WERI-Rb-1 (cell line): ENCODE results near the gene TSPAN16.
A peak's percentile ranks its signal among the peaks of the same experiment; 100 is the strongest.

ENCODE experiments used
- DNase-seq: peaks from one replicate; pipeline ENCODE4 v3.0.0-alpha.2; 2020
- H3K27ac ChIP-seq: fragments of 250-450 bp; sonication (Bioruptor Pico); 2 replicates; pipeline ENCODE4 v1.5.1; 2020; ENCODE audit warnings: mild to moderate bottlenecking, moderate library complexity
- H3K27me3 ChIP-seq: fragments of 250-450 bp; sonication (Bioruptor Pico); 2 replicates; pipeline ENCODE4 v1.5.1; 2021; ENCODE audit warnings: mild to moderate bottlenecking, low read depth, moderate library complexity; ENCODE audit not compliant: insufficient read depth, severe bottlenecking
- H3K36me3 ChIP-seq: fragments of 250-450 bp; sonication (Bioruptor Pico); 2 replicates; pipeline ENCODE4 v1.5.1; 2020; ENCODE audit warnings: mild to moderate bottlenecking, moderate library complexity
- H3K4me3 ChIP-seq: 2 replicates; pipeline ENCODE4 v1.5.1; 2011; ENCODE audit warnings: low read depth, mild to moderate bottlenecking, control low read depth, low read length
- H3K9me3 ChIP-seq: fragments of 250-450 bp; sonication (Bioruptor Pico); 2 replicates; pipeline ENCODE4 v1.5.1; 2021; ENCODE audit warnings: mild to moderate bottlenecking, moderate library complexity; ENCODE audit not compliant: severe bottlenecking
- TF ChIP-seq, protein P1 (sequence below): IDR thresholded peaks from 2 replicates; pipeline ENCODE4 v1.5.1; 2011; ENCODE audit warnings: low read depth, mild to moderate bottlenecking, control low read depth, inconsistent platforms, low read length

Gene TSPAN16

DNA sequence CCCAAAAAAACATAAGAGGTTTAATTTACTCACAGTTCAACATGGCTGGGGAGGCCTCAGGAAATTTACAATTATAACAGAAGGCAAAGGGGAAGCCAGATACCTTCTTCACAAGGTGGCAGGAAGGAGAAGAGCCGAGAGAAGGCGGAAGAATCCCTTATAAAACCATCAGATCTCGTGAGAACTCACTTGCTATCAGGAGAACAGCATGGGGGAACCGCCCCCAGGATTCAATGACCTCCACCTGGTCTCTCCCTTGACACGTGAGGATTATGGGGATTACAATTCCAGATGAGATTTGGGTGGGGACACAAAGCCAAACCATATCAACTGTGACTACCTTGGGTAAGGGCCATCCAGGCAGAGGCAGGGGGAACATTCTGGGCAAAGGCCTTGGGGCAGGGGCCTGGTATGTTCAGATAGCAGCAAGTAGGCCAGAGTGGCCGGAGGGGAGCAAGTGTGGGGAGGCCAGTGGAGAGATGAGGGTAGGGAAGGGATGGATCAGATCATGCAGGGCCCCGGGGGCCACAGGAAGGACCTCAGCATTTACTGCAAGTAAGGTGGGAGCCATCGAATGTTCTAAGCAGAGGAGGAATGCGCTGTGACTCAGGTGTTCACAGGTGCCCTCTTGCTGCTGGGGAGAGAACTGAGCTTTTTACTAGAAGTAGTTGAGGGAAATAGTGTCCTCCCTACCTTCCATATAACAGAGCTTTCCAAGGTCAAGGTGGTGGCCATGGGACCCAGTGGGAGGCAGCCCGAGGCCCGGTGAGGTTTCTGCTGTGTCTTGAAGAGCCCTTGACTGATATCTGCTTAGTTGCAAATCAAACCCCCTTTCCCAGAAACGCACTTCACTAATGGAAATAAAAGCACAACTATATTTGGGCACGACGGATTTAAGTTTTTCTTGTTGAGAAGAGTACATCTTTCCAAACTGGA is 25.5 kb downstream of the TSPAN16 start:
- H3K27ac ChIP-seq, result peak overlapping the region; percentile 43
- peak; percentile 78 for DNase-seq
- no peaks in the 10 kb centered on the region for H3K9me3 ChIP-seq
- H3K4me3 ChIP-seq, result no peak overlapping the region
- TF ChIP-seq, protein P1, sequence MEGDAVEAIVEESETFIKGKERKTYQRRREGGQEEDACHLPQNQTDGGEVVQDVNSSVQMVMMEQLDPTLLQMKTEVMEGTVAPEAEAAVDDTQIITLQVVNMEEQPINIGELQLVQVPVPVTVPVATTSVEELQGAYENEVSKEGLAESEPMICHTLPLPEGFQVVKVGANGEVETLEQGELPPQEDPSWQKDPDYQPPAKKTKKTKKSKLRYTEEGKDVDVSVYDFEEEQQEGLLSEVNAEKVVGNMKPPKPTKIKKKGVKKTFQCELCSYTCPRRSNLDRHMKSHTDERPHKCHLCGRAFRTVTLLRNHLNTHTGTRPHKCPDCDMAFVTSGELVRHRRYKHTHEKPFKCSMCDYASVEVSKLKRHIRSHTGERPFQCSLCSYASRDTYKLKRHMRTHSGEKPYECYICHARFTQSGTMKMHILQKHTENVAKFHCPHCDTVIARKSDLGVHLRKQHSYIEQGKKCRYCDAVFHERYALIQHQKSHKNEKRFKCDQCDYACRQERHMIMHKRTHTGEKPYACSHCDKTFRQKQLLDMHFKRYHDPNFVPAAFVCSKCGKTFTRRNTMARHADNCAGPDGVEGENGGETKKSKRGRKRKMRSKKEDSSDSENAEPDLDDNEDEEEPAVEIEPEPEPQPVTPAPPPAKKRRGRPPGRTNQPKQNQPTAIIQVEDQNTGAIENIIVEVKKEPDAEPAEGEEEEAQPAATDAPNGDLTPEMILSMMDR, result peak; percentile 40; the same call in 1 of the 2 replicates
- H3K27me3 ChIP-seq, result no peaks in the 10 kb centered on the region
- peaks cover 7% of the 10 kb centered on the region; the same call in 1 of the 2 replicates for H3K36me3 ChIP-seq

DNA sequence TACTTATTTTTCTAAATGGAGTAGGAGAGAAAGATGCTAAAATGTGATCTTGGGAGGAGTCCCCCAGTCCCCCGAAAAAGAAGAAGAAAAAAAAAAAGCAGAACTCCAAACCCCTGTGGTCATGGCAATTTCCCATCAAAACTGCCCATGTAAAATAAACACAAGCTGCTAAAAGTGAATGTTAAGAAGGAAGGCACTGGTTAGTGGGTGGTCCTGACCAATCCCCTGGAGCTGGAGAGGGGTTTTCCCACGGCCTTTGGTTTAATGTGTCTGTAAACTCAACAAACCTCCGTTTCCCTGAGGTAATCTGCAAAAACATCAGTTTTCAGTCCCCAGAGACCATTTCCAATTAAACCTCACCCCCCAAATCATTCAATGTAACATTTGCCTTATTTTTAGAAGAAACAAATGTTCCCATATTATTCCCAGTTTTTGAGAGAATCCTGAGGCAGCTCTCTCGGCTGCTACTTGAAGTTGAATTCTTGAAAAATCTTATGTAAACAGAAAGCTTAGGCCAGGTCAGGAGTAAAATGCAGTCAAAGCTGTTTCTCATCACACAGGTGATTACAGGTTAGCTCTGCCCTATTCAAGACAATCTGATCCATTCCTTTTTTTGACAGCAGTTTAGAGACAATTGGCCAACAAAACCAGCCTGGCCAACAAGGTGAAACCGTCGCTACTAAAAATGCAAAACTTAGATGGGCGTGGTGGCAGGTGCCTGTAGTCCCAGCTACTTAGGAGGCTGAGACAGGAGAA is 26.5 kb downstream of the TSPAN16 start:
- Histone ChIP-seq H3K27me3 (no peaks in the 10 kb centered on the region), H3K27ac (no peak overlapping the region), H3K9me3 (no peaks in the 10 kb centered on the region), H3K36me3 (peaks cover 14% of the 10 kb centered on the region; the same call in 1 of the 2 replicates), H3K4me3 (no peak overlapping the region)
- TF ChIP-seq, protein P1, result no peak
- DNase-seq, result no peak

DNA sequence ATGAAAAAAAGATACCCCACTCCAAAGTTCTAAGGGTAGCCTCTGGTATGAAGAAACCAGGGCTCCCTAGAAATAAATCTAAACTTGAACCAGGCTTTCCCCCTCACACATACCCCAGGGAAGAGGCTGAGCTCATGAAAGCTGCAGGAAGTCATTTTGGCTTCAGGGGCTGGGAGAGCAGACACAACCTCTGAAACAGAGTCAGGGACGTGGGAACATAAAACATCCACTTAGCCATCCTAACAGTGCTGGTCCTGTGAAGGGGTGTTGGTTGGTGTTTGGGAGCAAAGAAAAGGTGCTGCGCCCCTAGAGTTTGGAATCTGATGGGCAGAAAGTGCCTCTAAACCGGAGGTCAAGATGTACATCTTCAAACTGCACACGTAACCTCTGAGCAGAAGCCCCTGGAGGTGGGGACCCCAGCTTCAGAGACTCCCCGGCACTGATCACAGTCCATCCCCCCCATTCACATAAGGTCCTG is 27.7 kb downstream of the TSPAN16 start:
- Histone ChIP-seq H3K36me3 (peaks cover 21% of the 10 kb centered on the region; the same call in 1 of the 2 replicates), H3K27ac (no peak overlapping the region), H3K9me3 (no peaks in the 10 kb centered on the region), H3K27me3 (no peaks in the 10 kb centered on the region), H3K4me3 (no peak overlapping the region)
- no peak for DNase-seq
- TF ChIP-seq, protein P1, result no peak

DNA sequence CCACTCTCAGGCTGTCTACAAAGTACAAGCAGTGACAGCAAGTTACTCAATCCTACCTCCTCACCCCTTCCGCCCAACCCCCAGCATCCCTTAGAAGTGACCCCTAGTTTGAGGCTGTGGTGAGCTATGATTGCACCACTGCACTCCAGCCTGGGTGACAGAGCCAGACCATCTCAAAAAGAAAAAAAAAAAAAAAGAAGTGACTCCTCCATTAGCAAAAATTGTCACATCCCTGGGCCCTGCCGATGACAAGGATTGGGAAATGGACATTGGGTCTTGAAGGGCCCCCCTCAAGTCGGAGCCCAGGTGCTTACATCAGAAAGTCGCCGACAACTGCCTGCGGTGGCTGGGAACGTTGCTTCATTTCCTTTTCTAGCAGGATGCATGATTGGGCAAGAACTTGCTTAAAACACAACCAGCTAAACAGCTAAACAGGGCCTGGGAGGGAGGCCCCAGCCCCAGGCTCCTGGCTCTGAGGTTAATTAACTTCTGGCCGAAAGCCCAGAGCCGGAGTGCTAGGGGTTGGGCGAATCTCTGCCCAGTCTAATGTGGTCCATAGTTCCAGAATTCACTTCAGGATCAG is 28.2 kb downstream of the TSPAN16 start:
- H3K9me3 ChIP-seq, result no peaks in the 10 kb centered on the region
- H3K4me3 ChIP-seq, result no peak overlapping the region
- no peaks in the 10 kb centered on the region for H3K27me3 ChIP-seq
- no peak overlapping the region for H3K27ac ChIP-seq
- no peak for DNase-seq
- peaks cover 22% of the 10 kb centered on the region; the same call in 1 of the 2 replicates for H3K36me3 ChIP-seq
- TF ChIP-seq, protein P1, result no peak

DNA sequence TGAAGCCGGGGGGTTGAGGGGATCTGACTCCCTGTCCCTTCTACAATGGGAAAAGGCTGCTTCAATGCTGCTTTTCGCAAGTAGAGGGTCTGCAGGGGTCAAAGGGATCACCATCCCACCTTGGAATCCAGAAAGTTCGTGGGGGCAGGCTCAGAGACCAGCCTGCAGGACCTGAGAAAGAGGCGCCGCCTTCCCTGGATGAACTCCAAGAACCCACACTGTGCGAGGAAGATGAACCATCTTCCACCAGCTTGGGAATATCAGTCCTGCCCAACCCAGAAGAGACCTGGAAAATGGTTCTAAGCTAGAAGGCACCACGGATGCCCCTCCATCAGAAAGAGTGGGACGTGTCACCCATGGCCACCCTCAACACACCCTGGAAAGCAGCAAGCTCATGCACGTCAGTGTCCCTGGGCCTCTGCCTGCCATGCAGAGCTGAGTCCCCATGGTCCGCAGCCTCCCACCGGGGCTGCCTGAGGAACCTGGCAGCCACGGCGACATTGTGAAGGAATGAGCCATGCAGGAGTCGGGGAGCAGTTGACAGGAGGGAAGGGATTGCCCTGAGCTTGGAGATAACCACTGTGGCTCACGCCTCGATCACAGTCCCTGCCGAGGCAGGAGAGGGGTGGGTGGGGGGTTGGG is 28.9 kb downstream of the TSPAN16 start:
- TF ChIP-seq, protein P1, result no peak
- peaks cover 26% of the 10 kb centered on the region for H3K36me3 ChIP-seq
- H3K27ac ChIP-seq, result no peak overlapping the region
- H3K9me3 ChIP-seq, result no peaks in the 10 kb centered on the region
- H3K4me3 ChIP-seq, result no peak overlapping the region
- H3K27me3 ChIP-seq, result no peaks in the 10 kb centered on the region
- no peak for DNase-seq
